GM18858 (cell line): ENCODE data around the gene DDX10.
A peak's percentile ranks its signal among the peaks of the same experiment; 100 is the strongest.
"Not testable (repeated sequence)": the region's sequence is repeated elsewhere in the genome, so short reads cannot be mapped to it uniquely, and the experiment has no call there.

Experiments used
- ATAC-seq: cut with Tn5 transposase; IDR thresholded peaks from one replicate; pipeline ENCODE4 v1.9.1; 2021; ENCODE audit not compliant: unreplicated experiment

The DDX10 gene

DNA sequence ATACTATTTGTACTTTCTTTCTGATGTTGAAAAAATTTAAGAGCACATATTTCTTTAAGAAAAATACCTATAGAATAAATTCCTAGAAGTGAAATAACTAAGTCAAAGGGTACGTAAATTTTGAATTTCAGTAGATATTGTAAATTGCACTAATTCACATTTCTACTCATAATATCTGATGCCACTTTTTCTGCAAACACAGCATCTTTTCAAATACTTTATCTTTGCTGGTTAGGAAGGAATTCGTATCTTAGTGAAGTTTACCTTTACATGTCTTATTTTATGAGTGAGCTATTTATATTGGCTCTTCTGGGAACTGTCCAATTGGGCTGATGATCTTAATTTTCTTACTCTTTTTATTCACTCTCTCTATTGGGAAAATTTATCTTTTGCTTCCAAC lies 148.2 kb downstream of the DDX10 start:
- no peak for ATAC-seq

DNA sequence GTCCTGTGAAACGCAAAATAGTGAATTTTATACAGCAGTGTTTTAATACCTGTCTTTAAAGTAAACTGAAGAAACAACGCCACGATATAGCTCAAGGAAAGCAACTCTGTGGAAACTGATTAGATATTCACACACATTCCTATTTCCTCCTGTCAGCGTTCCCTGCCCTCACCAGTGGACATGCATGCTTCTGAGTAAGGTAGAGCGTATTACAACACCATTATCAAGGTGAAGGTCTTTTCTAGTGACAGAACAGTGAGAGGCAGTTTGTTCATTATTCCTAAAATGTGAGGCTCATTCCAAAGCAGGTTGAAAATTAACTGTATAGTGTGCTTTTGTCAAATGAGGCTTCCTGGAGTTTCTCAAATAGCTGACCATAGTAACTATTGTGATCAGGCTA lies 153.1 kb downstream of the DDX10 start:
- no peak for ATAC-seq

DNA sequence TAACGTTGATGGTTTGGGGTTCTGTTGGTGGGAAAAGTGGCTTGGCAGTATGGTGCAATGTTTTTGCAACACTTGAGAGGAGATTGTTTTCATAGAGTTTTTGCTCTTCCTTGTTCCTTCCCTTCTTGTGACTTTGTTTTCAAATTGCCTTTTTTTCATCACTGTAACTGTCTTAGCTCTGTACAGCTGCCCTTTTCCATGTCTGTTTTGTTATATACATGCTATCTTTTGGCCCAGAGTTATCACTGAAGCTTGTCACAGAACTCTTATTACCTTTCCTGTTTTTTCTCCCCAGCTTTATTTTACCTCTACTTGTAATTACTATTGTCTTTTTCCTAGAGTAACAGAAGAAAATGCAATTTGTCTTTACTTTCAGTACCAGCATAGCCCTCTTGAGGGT lies 154.1 kb downstream of the DDX10 start:
- ATAC-seq: no peak

DNA sequence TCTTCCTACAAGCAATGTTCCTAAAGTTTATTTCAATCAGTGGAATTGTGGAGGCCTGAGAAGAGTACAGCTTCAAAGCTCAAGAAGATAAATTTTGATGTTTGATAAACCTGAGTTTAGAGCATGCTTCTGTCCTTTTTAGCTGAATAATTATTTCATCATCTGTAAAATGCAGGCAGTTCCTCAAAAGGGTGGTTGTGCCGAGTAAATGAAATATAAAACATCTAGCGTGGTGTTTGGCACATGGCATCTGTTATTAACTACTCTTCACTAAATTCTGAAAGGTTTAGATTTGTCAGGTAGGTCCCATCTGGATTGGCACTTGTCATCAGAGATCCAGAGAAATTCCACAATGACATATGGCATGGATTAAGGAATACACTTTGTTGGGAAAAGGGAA lies 155.1 kb downstream of the DDX10 start:
- no peak for ATAC-seq

DNA sequence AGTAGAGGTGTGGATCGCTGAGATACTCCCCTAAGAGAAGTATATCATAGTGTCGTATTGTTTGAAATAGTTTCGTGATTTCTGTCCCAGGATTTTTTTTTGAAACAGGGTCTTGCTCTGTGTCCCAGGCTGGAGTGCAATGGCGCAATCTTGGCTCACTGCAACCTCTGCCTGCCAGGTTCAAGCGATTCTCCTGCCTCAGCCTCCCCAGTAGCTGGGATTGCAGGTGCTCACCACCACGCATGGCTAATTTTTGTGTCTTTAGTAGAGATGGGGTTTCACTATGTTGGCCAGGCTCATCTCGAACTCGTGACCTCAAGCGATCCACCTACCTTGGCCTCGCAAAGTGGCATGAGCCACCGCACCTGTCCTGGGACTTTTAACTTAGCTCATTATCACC lies 159.1 kb downstream of the DDX10 start:
- ATAC-seq: not testable (repeated sequence)

DNA sequence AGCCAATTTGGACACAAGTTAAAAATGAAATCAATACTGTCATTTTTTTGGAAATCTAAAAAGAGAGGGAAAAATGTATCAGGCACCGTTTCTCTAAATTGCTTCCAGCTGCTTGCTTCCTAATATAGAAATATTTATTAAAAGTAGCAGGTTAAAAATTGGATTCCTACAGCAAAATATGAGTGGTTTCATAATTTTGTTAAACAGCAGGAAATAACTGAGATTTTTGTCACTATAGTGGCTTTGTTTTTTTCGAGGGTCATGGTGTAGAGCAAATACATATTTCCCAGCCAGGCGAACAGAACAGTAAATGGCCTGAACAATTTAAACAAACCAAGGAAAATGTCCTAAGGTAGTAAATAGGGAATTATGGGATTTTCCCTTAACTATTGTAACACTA lies 159.7 kb downstream of the DDX10 start:
- no peak for ATAC-seq

DNA sequence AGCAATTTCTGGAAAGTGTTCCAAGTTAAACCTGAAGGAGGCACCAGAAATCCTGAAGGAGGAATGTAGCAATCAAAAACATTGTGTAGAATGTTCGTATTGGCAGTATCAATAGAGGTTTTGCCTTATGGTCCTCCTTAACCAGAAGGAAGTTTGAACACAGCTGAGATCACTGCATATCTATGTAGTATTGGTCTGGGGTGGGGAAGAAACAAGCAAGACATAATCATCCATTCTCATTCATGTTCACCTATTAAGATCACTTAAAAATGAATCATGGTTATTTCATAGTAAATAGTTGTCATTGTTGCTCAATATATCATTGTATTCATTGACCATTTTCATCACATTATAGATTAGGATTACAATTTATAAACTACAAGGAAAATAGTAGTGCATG lies 160.5 kb downstream of the DDX10 start:
- no peak for ATAC-seq

DNA sequence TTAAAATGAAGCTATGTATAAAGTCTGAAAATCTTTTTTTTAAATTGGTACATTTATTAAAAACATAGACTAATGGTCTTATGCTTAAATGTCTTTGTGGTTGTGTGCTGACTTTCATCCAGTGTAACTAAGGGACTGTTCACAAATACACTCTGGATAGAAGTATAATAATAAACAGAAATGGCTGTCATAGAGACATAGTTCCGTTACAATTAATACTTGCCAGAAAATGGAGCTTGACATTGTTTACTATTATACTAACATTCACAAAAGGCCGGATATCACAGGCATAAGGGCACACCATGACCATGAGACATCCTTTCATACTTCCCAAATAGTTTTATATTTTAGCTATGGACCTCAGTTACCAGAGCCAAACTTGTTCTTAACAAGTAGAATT lies 161.3 kb downstream of the DDX10 start:
- ATAC-seq: no peak

DNA sequence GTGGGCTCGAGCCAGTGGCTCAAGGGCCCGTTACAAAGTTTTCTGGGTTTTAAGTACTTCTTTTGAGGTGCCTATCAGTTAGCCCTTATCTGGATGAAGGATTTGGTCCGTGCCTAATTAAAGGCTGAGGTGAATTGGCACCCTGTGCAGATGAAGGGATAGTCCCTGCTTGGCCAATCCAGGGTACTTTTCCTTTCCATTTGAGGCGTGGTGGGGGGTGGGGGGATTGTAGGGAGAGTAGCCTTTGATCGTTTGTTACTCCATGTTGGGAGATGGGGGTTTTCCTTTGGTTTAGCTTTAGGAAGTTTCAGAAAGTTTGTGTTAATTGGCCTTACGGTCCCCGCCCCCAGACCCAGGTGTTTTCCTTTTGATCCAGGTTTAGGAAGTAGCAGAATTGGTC lies 170.8 kb downstream of the DDX10 start:
- no peak for ATAC-seq

DNA sequence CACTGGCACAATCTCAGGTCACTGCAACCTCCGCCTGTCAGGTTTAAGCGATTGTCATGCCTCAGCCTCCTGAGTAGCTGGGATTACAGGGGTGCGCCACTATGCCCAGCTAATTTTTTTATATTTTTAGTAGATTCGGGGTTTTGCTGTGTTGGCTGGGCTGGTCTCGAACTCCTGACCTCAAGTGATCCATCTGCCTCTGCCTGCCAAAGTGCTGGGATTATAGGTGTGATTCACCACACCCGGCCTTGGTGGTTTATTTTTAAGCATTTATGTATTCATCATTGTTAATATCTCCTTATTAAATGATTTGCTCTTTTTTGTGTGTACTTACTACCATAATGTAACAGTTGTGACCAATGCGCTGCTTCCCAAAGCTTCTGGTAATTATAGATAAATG lies 171.7 kb downstream of the DDX10 start:
- ATAC-seq: no peak

DNA sequence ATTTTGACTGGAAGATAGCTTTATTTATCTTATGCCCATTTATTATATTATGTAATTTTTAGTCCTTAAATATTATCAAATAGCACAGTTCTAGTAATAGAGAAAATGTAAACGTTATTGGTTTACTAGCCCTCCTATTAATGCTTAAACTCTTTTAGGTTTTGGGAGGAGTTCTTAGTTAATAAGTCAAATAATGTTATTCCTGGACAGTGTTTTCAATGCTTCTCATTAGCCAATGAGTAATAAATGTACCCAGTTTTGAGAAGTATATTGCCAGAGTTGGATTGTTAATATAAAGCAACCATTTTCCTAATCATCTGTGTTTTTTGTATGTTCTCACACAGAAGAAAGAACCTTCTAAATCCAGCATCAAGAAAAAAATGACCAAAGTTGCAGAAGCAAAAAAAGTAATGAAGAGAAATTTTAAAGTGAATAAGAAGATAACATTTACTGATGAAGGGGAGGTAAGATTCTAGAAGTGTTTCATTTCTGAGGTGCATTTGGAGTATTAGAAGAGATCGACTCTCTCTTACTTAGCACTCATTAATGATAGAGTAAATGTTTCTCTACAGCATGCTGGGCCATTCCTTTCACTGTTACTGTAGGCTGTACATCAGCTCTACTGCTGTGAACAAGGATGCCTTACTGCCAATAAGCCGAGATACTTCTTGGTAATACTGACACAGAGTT lies 173.4 kb downstream of the DDX10 start:
- ATAC-seq: no peak

DNA sequence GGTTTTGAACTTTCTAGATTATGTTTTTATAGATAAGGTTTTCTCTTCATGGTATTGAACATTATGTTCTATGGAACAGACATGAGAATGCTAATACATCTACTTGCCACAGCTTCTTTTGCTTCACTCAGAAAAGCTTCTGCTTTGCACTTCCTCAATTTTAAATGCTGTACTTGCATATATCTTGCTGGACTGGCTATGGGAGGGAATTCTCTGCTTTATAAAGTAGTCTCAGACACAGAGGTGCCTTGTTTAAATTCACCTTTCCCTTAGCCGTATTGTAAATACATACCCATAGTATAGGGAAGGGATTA lies 173.9 kb downstream of the DDX10 start:
- no peak for ATAC-seq

DNA sequence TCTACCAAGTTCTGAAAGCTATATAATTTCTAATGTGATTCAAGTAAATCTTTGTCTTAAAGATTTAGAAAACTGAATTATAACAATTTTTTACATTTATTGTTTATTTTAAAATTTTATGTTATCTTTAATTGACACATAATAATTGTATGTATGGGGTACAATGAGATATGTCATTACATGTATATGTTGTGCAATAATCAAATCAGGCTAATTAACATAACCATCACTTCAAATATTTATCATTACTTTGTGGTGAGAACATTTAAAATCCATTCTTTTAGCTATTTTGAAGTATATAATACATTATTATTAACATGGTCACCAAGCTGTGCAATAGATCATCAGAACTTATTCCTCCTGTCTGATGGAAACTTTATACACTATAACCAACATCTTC lies 181.1 kb downstream of the DDX10 start:
- no peak for ATAC-seq

DNA sequence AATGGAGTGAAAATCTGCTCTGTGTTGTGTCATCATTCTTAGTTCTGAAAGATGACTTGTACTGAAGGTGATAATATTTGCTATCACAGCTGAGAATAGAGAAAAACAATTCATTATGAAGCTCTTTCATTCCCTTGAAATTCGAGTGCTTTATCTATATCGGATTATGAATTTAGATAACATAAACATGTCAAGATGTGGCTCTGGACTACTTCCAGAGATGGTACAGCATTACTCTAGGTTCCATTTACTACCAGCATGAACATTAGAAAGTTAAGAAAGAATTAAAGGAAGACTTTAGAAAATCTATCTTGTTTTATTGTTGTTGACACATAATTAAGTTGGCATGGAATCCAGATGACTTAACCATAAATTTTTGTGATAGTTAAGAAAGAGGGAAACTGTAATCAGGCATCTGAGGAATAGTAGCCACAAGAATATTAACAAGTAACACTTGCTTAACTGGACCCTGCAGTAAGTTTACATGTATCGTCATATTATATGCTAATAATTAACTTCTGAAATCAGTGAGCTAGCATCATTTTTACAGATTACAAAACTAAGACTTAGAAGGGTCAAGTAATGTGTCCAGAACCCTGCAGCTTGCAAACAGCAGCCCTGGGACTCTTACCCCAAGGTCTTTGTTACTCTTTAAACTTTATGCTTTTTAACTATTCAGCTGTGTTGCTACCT lies 182.6 kb downstream of the DDX10 start:
- no peak for ATAC-seq

DNA sequence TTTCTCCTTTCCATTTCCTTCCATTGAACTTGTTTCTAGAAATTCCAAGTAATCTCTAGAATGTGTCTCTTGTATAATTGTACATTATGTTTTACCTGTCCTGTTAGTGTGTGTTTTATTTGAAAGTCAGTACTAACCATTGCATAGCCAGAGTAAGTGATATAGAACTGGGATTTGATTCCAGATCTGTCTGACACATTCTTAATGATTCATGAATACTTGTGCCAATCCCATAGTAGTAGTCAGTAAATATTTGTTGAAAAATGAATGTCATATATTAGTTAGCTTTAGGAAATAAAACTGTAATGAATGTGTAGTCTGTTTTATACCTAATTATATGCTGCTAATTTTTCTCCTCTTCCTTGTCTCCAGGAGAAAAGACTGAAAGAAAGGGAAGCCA lies 186.9 kb downstream of the DDX10 start:
- no peak for ATAC-seq

DNA sequence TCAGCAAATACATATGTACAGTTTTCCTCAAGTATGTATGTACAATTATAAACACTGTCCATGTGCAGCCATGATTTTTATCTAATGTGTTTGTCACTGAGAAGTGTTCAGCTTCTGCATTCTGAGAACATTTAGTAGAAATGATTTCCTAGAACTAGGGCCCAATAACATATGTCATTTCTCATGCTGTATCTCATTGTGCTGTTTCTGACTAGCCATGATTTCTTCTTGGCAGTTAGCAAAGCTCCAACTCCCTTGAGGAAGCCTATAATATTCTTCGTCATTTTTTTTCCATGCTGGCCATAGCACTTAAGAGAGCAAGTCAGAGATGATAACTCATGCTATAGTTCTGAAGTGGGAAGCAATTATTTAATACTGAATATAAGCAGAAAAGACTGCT lies 187.8 kb downstream of the DDX10 start:
- ATAC-seq: no peak

DNA sequence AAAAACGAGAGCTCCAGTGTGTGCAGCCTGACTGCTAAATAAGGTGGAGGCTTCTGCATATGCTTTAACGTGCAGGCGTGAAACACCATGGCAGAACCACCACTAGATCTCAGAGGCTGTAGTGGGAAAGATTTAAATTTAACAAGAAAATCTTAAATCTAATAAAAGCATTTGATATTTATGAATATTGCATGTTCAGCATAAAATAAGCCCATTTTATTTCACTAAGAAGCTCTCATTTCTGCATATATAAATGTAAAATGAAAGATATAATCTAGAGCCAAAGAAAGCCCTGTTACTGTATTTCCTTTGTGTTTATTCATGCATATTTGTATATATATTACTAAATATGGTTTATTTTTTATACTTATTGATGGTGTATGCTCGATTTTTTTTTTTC lies 188.3 kb downstream of the DDX10 start:
- ATAC-seq: no peak

DNA sequence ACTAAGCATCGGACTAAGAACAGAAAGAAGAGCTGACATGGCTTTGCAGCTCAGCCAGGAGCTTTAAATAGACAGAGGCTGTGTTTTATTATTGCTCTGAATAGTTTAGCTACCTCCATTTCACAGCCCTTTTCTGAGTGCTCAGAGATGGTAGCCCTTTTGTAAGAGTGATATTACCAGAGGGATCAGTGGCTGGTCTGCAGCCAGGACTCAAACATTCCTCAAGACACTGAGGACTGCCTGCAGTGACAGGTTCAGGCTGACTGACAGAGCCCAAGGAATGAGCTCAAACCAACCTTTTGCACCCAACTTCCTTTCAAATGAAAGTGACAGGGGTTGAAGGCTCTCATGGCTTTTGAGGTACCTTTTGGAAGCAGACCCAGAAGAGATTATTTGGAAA lies 189.0 kb downstream of the DDX10 start:
- ATAC-seq: peak; percentile 28

DNA sequence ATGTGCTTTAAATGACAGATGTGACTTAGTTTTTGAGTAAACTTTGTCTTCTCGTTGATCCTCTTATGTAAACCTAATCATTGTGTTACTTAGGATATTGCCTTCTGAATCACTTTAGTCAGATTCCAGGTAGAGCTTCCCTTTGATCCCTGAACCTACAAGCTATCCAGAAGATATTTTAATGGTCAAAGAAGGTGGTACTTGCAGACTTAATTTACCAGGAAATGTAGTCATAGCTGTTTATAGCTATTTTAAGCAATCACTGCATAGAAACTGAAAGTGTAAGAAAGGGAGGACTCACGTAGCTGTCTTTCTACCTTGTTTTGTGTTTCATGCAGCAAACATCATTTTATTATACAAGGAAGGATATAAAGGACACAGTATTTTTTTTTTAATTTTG lies 189.5 kb downstream of the DDX10 start:
- peak; percentile 92 for ATAC-seq

DNA sequence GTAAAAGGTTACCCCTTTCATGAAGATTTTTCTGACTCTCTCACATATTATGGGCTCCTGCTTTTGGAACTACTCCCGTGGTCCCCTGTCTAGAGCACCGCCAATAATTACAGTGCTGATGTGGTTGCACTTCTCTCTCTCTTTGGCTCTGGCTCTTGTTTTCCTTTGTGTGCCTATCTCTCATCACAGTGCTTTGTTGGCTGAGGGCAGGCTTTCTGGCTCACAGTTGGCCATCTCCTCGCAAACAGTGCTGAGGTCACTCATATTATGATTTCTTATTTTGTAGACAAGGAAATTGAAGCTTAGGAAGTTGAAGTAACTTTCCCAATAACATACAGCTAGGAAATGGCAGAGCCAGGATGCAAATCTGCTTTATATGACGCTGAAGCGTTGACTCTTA lies 192.5 kb downstream of the DDX10 start:
- no peak for ATAC-seq

DNA sequence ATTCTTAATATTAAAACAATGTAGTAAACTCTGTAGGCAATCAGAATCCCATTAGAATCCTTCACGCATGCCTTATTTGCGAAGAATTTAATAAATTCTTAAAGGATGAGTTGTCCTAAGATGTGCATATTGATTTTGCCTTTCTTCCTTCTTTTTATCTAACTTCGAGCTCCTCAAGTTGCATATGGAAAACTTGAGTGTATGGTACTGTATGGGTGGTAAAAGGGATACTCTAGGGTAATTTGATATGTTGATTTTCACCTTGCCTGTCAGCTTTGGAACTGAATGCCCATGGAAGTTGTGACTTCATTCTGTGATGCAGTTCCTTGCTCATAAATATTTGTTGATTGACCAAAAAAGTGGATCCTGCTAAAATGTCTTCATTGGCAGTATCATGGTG lies 193.8 kb downstream of the DDX10 start:
- ATAC-seq: no peak

DNA sequence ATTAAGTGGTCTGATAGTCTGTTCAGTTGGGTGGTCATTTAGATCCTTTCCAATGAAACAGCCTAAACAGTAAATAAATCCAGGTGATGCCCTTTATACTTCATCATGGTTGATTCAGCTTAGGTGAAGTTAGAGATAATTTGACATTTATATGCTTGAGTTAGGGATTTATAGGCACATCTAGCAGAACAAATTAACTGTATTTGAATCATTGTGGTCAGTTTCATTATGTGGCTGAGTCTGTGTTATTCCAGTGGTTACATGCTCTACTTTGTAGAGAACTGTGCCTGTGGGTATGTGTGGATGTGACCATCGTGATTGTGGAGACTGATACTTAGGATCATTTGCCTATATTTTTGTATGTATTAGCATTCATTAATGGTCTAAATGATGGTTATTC lies 194.6 kb downstream of the DDX10 start:
- ATAC-seq: no peak

DNA sequence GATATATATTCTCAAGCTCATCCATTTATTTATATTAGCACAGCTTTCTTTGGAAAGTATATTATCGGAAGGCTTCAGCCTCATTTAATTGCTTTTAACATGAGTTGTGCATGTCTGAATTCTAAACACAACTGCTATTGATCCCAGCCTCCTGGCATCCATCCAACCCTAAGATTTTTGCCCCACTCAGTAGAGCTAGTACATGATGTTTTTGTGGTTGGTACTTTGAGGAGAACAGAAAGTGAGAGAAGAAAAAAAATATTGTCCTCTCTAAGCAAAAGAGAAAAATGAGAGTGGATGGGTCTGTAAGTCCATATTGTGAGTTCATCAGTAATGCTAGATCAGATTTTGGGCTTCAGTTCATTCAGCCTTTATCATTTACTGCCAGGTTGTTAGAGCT lies 198.7 kb downstream of the DDX10 start:
- ATAC-seq: no peak
